ENCODE measurements around the gene LONP1.
"Not testable (repeated sequence)": the region's sequence is repeated elsewhere in the genome, so short reads cannot be mapped to it uniquely, and the experiment has no call there.

LONP1 gene

GRCh38 chr19:5711713-5712161 is 8.2 kb downstream of the LONP1 start:
- DNase-seq: no peak

DNA sequence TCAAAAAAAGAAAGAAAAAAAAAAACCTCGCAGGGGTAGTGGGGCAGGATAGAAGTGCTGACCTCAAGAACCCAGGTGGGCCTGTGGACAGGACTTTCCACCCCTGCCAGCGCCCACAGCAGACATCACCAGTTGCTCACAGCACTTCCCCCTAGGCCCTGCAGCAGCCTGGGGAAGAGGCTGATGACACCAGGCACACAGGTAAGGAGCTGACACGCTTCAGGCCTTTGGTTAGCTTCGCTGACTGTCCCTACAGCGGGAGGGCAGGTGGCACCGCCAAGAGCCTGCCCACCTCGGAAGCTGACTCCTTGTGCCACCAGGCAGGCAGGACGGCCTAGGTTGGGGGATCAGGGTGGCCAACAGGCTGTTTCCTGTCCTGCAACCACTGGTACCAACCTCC is 8.9 kb downstream of the LONP1 start:
- DNase-seq: no peak

DNA sequence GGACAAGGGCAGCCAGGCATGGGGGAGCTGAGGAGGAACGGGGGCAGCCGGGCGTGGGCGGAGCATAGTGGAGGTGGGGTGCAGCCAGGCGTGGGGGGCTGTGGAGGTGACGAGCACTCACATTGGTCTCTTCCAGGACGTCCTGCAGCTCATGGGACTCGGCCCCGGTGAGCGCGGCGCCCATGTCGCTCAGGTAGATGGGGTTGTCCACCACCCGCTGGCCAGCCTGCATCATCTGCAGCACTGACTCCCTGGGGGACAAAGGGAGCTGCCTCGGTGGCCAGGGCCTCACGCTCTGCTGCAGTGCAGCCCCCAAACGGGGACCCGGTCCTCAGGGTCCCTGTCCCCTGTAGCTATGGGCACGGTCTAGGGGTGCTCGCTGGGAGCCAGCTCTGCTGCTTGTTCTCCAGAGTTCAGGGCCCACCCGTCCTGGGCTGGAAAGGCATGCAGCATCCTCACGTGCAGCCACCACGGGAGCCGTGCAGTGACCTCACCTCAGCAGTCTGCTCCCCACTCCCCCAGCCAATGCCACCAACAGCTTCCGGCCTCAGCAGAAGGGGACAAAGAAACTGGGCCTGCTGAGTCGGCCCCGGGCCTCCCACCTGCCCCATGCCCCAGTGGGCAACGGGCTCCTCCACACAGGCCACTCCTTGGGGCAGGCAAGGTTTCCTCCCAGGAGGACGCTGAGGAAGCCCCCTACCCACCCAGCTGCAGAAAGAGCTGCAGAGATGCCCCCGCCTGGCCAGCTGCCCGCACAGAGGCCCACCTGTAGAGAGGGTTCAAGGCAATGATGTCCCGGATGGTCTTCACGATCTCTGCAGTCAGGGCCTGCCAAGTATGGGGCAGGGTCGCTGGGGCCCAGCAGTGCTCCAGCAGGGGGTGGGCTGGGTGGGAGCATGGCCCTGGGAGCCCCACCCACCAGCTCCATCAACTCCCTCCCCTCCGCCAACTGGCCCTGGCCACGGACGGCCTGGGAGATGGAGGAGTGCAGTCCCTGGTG is 12.1 kb downstream of the LONP1 start:
- no peak for DNase-seq

GRCh38 chr19:5706876-5707573 is 12.9 kb downstream of the LONP1 start:
- no peak for DNase-seq

DNA sequence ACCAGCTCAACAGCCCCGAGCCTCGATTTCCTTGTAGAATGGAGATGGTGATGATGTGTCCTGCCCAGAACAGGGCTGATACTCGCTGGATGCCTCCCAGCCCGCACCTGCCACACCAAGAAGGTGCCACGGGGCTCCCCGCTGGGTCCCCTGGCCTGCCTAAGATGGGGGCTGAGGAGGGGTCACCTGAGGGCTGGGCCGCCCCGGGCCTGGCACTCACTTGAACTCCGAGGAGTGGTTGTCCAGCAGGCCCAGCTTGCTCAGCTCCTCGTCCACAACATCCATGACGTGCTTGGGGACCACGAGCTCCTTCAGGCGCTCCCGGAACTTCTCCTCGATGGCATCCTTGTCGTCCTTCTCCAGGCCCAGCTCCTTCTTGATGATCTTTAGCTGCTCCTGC is 14.4 kb downstream of the LONP1 start:
- no peak for DNase-seq

GRCh38 chr19:5703819-5704818 is 15.8 kb downstream of the LONP1 start:
- DNase-seq: no peak

GRCh38 chr19:5702053-5702410 is 17.9 kb downstream of the LONP1 start:
- DNase-seq: not testable (repeated sequence)

- DNase-seq: no peak
Measured at GRCh38 chr19:5700455-5701092, 19.4 kb downstream of the LONP1 start.

- no peak for DNase-seq
Measured at GRCh38 chr19:5698635-5699422, 21.1 kb downstream of the LONP1 start.

DNA sequence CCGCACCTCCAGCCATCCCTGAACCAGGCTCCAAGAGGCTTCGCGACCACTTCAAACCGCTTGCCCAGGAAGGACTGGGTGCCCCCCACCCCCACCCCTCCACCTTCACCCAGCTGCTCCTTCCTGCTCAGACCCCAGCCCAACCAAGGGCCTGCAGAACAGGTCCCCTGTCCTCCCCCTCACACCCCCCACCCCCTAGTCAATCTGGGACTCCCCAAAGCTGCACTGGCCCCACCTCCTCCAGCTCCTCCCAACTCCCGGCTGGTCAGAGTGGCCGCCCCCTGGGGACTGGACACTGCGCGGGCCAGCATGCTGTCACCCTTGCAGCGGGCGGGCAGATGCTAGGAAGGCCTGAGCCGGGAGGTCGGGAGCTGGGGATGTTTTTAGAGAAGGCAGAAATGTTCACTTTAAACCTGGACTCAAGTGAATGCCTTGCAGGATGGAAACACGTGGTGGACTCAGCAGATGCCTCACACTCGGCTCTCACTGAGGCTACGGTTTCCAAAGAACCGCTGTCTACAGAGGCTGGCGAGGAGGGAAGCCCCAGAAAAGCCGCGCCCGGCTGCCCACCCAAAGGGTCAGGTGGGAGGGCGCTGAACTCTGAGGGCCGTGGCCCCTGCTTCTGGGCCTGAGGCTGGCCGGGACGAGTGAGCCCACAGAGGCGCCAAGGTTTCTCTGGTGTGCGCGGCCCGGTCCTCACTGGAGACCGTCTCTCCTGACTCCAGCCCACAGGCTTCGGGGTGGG is 21.9 kb downstream of the LONP1 start:
- no peak for DNase-seq

DNA sequence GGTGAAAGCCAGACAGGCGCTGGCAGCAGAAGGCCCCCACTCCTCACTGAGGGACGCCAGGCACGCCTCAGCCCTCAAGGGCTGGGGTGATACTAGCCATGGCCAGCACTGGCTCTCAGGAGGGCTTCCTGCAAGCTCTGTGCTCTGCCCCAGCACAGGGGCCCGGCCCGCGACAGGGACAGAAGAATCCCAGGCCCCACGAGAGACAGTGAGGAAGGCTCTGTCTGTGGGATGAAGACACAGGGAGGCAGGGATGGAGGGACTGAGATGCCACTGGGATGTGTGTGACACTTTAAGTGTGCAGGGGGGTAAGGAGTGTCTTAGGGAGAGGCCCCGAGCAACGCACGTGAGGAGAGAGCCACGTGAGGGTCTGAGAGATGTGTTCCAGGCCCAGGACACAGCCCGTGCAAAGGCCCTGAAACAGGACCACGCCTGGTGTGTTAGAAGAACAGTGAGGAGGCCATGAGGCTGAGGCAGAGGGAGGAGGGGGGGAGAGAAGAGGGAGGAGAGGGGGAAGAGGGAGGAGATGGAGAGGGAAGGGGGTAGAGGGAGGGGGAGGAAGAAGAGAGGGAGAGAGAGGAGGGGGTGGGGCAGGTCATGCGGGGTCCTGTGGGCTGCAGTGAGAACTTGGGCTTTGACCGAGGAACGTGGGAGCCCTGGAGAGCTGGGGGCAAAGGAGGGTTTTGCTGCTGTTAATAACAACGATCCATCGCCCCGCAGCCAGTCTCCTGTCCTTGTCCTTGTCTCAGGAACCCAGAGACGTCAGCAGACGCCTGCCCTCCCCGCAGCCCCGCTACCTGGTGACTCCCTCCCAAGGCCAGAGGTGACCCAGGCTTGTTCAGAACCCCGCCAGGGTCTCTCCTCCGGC is 22.7 kb downstream of the LONP1 start:
- DNase-seq: no peak

DNA sequence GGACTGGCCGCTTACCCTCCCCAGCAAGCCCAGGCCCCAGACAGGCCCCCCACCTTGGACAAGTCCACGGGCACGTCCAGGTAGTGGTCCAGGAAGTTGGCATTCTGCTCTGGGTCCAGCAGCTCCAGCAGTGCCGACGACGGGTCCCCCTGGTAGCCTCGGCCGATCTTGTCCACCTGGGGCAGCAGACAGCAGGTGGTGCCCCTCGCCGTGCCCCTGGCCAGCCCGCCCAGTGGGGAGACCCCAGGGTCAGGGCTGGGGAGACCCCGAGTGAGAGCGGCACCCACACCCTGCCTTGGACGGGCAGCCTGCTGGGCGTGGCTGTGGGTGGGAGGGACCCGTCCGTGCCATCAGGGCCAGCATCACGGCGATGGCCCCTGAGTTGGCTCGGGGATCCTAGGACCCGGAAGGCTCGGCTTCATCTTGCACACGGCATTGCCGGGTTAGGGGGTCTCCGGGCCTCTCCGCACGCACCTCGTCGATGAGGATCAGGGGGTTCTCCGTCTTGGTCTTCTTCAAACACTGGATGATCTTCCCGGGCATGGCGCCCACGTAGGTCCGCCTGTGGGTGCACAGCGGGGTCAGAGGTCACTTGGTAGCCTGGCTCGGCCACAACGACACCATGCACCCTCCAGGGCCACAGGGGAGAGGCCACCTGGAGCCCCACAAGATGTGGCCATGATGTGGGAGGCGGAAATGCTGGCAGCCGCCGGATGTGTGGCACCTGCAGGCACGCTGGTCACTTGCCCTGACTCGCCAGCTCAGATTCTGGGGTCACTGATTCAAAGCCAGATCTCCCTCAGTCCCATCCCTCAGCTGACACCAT is 23.5 kb downstream of the LONP1 start:
- DNase-seq: no peak

DNA sequence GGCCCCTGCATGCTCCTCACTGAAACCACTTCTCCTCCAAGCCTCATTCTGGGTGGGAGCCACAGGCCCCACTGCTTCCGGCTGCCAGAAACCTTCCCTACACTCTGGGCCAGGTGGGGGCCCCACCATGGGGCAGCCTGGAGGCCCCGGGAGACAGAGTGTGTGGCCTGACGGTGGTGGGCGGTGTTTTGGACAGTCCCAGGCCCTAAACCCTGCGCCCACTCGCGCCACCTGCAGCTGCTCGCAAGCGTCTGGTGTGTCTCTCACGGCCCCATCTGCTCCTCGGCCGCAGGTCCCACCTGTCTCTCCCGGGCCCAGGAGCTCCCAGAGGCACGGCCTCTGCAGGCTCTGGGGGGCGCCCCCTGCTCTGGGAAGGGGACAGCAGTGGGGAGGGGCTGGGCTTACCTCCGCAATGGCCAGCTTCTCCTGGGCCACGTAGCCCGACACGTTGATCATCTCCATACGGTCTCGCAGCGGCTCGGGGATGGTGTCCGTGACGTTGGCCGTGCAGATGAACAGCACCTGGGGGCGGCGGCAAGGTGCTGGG is 24.2 kb downstream of the LONP1 start:
- DNase-seq: no peak

- DNase-seq: no peak
Measured at GRCh38 chr19:5694956-5695648, 24.8 kb downstream of the LONP1 start.

- no peak for DNase-seq
Measured at GRCh38 chr19:5694167-5694955, 25.6 kb downstream of the LONP1 start.

GRCh38 chr19:5693195-5694166 is 26.5 kb downstream of the LONP1 start:
- DNase-seq: no peak
